A673 (cell line): ENCODE data around the gene HIP1.

Experiments used
- CTCF ChIP-seq: fragments of 300-800, 200-600 bp; sonication (generic); conservative IDR thresholded peaks from 2 replicates; pipeline ENCODE4 v1.5.1; 2017; ENCODE audit warnings: low read depth, mild to moderate bottlenecking, antibody characterized with exemption, low read length, moderate library complexity, mixed read lengths
- EZH2 ChIP-seq: fragments of 200-600 bp; sonication (generic); IDR thresholded peaks from 2 replicates; pipeline ENCODE4 v1.6.1; 2017; ENCODE audit warnings: borderline replicate concordance, low read depth, mild to moderate bottlenecking, mixed read lengths, antibody characterized with exemption, low read length; ENCODE audit not compliant: poor library complexity, severe bottlenecking

- TF ChIP-seq CTCF, result no peak
- TF ChIP-seq EZH2, result no peak
These were observed 103.7 kb downstream of the HIP1 start for GRCh38 chr7:75635036-75635435.
